GM10266 (cell line): ENCODE data around the gene USP2.
A peak's percentile ranks its signal among the peaks of the same experiment; 100 is the strongest.

ENCODE experiments used
- DNase-seq: peaks from one replicate; pipeline ENCODE4 v3.0.0; 2012; ENCODE audit errors: extremely low spot score
- TF ChIP-seq, protein P1 (sequence below): IDR thresholded peaks from 2 replicates; pipeline ENCODE4 v1.5.1; 2012; ENCODE audit warnings: mild to moderate bottlenecking, low read depth; ENCODE audit not compliant: control insufficient read depth, insufficient read depth; ENCODE audit errors: missing control alignments

USP2 gene

DNA sequence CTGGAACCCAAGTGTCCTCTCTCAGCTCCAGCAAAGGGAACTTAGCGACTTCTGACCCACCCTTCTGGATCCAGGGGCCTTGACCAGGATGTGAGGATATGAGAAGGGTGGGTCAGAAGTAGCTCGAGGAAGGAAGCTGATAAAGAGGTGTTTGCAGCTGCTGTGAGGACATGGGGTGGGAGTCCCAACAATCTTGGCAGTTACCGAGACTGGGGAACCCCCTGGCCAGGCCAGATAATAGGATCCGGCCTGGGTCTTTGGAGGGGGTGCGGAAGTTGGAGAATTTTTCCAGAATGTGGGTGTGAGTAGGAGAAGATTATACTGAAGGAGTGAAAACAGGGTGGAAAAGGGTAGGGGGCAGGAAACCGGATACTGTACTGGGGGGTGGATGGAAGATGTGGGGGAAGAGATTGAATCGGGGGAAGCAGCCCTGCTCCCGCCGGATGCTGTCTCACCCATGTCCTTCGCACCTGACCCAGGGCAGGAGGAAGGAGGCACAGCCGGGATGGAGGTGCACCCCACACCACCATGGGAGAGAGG lies 61.7 kb downstream of the USP2 start:
- TF ChIP-seq, protein P1, sequence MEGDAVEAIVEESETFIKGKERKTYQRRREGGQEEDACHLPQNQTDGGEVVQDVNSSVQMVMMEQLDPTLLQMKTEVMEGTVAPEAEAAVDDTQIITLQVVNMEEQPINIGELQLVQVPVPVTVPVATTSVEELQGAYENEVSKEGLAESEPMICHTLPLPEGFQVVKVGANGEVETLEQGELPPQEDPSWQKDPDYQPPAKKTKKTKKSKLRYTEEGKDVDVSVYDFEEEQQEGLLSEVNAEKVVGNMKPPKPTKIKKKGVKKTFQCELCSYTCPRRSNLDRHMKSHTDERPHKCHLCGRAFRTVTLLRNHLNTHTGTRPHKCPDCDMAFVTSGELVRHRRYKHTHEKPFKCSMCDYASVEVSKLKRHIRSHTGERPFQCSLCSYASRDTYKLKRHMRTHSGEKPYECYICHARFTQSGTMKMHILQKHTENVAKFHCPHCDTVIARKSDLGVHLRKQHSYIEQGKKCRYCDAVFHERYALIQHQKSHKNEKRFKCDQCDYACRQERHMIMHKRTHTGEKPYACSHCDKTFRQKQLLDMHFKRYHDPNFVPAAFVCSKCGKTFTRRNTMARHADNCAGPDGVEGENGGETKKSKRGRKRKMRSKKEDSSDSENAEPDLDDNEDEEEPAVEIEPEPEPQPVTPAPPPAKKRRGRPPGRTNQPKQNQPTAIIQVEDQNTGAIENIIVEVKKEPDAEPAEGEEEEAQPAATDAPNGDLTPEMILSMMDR = no peak
- DNase-seq = no peak

DNA sequence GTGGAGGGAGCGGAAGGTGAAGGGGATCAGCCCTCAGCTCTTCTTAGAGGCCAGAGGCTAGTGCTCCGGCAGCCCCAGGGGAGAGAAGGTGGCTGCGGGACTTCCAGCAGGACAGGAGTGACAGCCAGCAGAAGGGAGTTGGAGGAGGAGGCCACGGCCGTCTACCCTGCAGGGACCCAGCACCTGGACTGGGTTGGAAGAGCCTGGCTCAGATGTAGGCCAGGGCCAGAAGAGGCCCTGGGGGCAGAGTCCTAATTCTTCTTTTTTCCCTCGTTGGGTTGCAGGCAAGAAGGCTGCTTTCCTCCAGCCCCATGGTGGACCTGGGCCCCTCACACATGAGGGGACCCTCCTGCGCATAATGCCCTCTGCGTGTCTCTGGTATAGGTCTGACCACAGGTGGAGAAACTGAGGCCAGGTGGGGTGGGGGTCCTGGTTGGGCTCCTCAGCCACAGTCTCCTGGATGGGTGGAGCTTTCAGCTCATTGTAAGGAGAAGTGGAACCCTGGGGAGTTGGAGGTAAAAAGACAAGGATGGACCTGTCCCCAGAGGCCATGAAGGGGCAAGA lies 62.3 kb downstream of the USP2 start:
- DNase-seq = no peak
- TF ChIP-seq, protein P1 = no peak

DNA sequence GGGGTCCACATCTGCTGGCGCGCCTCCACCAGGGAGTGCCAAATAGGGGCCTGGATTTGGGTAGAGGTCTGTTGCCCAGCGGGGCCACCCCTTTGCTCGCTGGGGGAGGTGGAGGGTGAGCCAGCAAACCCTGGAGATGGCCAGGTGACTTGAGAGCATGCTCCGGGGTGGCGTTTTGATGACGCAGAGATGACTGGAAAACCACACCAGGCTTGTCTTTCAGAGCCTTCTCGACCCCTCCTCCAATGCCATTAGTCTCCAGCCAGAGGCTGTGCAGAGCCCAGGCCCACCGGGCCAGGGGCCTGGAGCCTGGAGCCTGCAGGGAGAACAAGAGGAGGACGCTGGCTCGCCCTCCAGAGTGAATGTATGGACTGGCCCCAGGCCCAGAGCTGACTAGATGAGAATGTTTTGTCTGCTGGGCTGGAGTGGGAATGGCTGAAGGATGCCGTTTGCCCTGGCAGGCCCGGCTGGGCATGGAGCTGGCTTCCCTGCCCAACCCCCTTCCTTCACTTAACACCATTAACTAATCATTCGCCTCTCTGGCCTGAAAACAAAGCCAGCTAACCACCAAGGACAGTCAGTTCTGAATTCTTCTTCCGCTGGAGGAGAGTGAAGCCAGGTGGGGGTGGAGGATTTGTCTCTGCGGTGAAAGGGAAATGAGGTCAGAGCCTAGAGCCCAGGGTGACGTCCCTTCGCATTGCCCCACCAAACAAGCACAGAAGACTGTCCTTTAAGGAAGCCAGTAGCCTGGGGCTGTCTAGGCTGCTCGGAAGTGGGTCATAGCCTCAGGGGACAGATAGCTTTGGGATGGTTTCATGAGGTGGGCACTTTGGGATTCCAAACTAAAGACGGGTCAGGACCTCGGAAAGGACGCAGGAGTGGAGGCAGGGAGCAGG lies 63.0 kb downstream of the USP2 start:
- TF ChIP-seq, protein P1 = no peak
- DNase-seq = peak; percentile 93

DNA sequence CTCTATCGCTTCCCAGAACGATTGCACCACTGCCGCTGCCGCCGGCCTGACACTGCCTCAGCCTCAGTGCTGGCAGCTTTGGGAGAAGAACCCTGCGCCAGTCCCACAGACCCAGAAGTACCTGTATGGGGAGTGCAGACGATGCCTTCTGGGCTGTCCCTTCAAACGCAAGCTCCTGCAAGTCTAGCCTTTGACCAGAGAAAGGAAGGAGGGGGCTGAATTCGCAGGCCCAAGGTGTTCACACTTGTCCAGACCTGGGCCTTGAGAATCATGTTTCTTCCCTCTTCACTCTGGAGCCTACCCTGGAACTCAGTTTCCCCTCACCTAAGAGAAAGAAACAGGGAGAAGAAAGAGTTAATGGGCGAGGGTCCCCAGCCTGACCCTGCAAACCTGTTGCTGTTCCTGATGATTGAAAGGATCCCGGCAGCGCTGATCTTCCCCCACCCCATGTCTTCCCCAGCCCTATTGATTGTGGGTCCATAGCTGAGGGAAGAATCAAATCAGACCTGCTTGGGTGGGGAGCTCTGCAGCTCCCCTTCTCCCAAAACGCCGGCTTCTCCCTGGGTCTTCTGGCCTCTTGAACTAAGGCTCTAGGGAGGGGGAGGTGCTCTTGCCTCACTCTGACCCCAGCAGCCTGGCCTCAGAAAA lies 63.8 kb downstream of the USP2 start:
- TF ChIP-seq, protein P1 = no peak
- DNase-seq = no peak

DNA sequence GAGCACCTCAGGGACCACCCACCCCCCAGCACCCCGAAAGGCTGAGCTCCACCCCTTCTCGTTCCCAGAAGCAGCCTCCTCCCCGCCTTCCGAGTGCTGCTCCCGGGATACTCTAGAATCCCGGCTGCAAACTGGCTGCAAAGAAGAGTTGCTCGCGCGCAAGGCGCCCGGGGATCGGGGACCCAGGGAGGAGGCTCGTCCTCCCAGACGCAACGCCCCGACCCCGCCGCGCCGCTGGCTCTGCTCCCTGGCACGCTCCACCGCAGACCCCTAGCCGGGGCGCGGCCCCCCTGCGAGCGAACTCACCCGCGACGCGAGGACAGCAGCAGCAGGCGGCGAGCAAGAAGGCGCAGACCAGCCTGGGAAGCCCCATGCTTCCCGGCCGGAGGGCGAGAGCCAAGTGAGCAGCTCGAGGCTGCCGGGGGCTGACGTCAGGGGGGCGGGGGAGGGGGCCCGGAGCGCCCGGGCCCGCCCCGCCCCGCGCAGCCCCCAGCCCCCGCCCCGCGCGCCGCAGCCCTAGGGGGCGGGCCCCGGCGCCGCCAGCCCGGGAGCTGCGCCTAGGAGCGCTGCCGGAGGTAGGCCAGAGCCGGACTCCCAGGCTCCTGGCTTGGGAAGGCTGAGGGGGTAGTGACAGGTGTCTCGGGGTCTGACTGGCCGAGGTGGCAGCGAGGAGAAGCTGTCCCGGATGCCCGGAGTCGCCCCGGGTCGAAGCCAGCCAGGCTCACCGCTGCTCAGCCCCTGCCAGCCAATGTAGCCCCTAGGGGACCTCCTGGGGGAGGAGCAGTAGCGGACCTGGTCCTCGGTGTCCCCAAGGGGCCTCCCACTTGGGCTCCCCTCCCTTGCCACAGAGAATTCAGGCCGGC lies 64.5 kb downstream of the USP2 start, which contains the start of gene MCAM:
MCAM (minus strand) TSS at position 402 of the 863 bp plus-strand sequence; CDS start at position 373, 29 bp downstream.
- TF ChIP-seq, protein P1 = no peak
- DNase-seq = peak; percentile 75

DNA sequence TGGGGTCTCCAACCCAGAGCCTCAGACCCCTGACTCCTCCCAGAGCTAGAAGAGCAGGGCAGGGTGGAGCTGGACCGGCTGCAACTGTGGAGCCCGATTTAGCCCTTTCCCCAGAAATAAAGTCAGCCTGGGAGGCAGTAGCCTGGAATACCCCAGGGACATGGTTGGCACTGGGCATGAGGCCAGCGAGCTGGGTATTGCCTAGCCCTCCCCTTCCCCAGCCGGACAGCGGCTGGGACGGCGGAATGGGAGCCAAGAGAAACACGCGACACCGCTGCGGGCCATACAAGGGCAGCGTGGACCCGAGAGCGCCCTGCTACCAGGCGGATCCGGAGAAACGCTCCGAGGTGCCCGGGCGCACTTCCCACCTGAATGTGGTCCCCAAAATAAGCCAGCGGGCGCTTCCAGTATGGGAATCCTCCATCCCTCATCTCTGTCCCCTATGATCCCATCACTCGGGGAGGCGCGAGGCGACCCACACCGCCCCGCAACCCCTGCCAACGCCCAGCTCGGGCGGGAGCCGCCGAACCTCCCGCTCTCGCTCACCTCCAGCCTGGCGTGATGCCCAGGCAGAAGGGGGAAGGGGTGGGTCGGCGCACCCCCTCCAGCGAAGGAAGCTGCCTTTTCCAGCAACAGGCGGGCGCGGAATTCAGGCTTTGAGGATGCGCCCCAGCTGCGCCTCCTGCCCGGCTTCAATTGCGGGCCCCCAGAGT lies 65.3 kb downstream of the USP2 start:
- no peak for DNase-seq
- TF ChIP-seq, protein P1 = no peak
